Hindlimb muscle (tissue), 1 donor: ENCODE data around the gene LEAP2. TPM values are rescaled to one million over a fixed set of nuclear protein-coding genes. Genes with fewer than 3 reads are reported as not detected.
A peak's percentile ranks its signal among the peaks of the same experiment; 100 is the strongest.

Source experiments
- DNase-seq: peaks from one replicate; pipeline ENCODE4 v3.0.0-alpha.2; 2013
- polyA plus RNA-seq: library from polyadenylated mRNA; unstranded; fragments of 120-200 nt; gene quantifications from one replicate; pipeline ENCODE4 v1.2.1, GENCODE V29; 2013; ENCODE audit not compliant: insufficient read length

LEAP2 gene
- polyA plus RNA-seq, 1 donor = 2.6 TPM

DNA sequence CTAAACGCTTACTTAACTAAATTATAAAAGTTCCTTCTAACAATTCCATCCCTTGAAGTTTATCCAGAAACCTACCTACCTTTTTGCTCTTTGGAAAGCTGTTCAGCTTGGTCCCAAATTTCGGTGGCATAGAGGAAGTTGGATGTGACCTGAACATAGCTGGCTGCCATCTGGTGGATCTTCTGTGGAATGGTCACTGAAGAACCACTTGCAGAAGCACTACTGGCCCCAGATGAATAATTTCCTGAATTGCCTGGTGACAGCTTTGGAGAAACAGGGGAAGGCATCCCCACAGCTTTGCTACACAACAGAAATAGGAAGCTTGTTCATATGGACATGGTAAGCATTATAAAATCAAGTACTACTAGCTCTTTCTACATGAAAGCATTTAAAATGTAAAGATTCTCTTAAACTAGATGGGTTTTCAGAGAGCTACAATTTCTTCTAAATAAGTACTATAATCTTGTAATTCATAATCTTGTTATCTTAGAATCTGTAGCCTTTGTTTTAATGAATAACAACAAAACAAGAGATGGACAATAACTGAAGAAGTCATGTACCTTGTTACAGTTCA, 9.9 kb downstream of the LEAP2 start:
- DNase-seq = peak; percentile 26

DNA sequence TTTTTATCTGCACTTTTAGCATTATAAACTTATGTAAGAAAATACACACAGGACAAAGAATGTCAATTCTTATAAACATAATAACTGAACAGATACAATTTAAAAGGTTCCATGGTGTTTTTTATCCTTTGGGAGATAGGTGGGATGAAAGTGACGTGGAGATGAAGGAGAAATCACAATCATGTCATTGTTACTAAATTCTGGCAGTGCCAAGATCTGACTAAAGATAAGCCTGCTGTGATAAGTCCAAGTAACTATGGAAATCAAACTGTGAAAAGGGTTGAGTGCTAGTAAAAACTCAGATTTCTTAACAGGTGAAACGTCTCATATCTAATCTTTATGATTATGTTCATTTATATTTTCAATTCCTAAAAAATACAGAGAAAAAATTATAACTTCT, 11.1 kb downstream of the LEAP2 start:
- no peak for DNase-seq

DNA sequence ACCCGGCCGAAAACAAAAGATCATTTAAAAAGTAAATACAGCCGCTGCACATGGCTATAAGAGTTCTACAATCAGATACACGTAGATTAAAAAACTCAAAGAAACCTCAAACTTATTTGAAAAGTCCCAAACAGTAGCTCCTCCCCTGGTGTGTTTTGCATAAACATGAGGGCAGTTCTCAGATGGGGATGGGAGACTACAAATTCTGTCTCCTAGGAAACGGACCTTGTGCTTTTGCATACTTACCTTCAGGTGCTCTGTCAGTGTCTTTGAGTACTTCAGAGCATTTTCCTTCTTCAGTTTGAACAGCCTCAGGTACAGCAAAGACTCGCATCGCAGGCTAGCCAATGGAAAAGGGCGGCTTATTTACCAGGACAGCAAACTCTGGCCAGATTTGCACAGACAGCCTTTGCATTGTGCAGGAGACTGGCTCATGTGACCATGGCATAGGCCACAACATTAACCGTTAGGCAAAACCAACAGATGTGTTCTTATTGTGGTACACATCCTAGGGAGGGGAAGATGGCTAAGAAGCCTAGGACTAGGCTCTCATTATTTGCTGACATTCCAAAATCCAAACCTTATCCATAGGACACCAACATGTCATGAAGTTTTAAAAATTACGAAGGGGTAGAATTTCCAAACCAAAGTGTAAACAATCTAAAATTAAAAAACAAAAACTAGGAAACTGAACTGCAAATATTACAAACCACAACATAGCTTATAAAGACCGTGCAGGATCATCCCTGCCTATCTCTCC, 12.8 kb downstream of the LEAP2 start:
- no peak for DNase-seq

DNA sequence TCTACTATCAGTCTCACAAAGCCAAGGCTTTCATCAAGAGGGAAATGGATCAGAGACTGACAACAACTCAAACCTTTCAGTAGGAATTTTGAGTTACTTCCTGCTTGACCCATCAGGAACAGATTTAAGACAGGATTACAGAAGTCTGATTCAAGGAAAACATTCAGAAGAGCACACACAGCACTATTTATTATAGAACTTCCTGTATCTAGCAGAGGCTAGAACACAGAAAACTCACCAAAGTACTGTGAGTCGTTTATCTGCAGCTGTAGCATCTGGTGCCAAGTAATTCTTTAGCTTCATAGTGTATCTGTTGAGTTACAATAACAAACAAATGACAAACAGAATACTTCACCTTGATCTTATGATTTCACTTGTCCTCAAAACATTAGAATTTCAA, 13.8 kb downstream of the LEAP2 start:
- DNase-seq = no peak

DNA sequence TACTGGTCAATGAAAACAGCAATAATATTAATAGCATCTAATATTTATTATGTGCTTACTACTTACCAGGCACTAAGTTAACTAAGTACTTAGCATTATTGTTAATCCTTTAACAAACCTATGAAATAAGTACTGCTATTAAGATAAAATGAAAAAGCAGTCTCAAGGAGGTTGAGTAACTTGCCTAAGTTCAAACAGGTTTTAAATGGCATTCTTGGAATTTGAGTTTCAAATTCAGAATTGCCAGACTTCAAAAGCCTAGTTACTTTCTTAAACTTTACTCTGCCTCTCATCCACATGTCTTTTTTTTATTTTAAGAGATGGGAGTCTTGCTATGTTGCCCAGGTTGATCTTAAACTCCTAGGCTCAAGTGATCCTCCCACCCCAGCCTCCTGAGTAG, 16.0 kb downstream of the LEAP2 start:
- DNase-seq = no peak

DNA sequence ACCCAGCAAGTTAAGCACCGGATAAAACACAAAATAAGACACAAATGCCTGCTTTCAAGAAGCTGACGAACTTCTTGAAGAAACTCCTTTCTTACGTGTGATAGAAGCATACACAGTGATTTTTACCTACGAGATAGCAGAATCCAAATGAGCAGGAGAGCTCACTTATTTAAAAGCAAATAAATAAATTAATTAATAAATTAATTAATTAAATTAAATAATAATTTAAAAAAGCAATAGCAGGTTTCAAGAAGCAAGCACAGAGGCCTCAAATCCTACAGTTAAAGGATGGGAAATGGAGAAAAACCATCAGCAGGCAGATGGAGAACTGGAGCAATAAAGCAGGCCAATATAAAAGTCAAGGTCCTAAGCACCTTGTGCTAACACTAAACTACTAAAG, 17.3 kb downstream of the LEAP2 start:
- DNase-seq = no peak

DNA sequence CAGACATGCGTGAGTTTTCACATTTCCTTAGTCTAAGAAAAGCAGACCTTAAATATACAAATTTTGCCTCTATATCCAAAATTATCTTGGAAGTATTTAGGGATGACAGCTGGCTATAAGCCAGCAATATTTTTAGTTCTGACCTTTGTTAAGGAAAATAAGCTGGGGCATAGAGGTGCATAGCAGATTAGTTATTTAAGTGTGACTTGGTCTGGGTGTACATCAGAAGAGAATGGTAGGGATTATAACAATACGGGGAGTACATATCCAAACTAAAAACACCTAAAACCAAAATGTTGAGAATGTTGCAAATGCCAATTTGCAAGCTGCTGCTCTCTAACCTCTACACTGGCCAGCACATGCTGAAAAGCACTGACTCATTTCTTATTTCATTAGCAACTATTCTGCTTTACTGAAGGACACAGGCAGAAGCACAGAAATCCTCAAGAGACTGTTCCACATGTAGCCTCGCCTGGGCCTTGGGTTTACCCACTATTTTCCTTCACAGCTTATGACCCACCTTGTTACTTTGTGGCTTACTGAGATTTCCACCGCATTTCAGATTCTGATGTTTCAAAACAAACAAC, 22.3 kb downstream of the LEAP2 start:
- DNase-seq = no peak

DNA sequence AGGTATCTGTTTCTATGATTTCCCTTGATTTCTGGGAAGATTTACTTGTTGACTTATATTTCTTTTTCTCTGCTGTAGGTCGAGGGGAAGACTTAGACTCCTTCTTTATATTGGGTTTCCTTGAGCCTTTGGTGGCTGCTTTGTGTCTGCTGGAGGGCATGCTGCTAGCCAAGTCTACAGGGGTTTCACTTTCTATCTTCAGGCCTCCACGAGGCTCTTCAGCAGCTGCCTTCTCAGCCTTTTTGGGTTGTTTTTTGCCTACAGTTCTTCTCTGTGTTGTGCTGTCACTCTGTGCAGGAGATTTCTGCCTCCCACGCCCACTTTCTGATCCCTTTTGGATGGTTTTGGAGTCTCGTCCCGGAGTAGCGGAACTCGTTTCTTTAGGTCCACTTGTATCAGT, 23.2 kb downstream of the LEAP2 start:
- no peak for DNase-seq

DNA sequence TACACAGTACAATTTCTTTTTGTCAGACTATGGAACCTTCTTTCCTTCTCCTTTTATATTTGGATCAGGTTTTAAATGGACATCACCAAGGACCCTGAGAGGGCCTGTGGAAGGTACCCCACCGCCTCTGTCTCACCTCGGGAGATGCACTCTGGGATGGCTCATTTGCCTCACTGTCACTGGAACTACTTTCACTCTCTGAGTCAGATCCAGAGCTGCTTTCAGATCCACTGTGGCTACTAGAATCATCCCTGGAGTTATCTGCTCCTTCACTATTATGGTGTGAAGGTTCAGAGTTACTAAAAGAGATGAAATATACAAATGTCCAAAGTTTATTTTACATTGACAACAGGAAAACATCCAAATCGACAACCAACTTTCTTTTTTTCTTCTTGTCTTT, 24.6 kb downstream of the LEAP2 start:
- no peak for DNase-seq

DNA sequence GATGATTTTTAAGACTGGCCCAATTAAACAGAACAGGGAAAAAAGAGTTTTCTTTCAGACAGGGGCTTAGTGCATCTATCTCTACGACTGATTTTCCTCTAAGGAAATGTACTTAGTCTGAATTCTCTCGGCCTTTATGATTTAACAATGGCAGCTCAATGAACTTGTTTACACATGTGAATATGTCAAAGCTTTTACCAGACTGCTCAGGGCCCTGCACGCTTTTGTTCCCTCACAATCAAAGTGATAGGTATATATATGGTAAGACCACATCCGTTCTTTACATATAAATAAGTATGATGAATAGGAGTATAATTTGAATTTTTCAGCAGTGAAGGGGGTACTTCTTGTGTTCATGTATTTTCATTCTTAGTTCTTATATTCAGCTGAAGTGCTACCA, 27.6 kb downstream of the LEAP2 start:
- DNase-seq = no peak

DNA sequence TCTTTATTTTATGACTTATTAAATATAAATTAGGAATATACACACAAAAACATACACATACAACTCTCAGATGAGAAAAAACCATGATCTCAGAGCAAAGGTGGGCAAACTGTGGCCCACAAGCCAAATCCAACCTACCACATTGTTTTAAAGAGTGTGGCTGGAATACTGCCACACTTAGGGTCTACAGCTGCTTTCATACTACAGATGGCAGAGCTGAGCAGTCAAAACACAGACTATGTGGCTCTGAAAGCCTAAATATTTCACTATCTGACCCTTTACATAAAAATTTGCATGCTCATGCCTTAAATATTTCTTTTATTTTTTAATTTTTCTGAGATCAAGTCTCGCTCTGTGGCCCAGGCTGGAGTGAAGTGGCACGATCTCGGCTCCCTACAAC, 28.3 kb downstream of the LEAP2 start:
- no peak for DNase-seq

DNA sequence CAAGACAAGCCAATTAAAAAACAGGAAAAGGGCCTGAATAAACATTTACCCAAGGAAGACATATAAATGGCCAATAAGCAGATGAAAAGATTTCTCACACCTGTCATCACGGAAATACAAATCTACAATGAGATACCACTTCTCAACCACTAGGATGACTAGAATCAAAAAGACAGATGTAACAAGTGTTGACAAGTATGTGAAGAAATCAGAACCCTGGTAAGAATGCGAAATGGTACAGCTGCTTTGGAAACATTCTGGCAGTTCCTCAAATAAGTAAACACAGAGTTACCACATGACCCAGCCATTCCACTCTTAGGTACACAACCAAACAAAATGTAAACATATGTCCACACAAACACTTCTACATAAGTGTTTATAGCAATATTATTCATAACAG, 32.5 kb downstream of the LEAP2 start:
- no peak for DNase-seq

DNA sequence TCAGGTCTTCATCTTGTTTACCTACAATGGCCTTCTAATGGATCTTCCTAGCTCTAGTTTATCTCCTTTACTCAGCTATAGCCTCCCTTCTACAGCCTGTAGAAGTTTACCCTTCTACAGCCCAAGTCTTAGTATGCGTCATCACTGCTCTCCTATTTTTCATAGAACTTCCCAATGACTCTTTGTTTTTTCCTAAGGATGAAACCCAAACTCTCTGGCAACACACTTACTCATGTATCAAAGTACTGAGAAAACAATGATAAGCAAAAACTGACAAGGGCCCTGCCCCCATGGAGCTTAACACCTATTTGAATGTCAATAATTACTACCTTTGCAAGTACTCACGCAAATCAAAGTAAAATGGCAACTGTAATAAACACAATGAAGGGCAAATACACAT, 33.7 kb downstream of the LEAP2 start:
- no peak for DNase-seq

DNA sequence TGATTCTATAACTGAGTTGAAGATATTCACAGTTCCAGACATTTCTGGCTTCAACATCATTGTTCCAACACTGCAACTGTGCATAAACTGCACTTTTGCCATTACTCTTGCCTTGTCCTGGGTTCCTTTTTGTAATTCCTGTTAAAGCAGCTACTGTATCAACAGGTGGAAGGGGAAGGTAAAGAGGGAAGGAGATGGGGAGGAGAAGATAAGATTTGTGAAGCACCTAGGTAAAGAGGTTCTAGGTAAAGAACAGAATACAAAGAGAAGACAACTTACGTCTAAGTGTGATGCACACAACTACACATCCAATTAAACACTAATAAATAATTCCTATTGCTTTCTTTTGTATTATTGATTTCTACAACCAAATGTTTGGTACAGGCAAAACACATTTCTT, 36.2 kb downstream of the LEAP2 start:
- no peak for DNase-seq

DNA sequence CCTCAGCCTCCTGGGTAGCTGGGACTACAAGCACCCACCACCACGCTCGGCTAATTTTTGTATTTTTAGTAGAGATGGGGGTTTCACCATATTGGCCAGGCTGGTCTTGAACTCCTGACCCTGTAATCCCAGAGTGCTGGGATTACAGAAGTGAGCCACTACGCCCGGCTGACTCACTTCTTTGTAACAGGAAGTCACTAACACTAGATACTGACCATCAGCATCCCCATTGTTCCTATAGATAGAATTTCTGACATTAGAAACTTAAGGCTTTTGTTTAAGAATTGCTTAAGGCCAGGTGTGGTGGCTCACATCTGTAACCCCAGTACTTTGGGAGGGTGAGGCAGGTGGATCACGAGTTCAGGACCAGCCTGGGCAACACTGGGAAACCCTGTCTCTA, 42.2 kb downstream of the LEAP2 start:
- no peak for DNase-seq

DNA sequence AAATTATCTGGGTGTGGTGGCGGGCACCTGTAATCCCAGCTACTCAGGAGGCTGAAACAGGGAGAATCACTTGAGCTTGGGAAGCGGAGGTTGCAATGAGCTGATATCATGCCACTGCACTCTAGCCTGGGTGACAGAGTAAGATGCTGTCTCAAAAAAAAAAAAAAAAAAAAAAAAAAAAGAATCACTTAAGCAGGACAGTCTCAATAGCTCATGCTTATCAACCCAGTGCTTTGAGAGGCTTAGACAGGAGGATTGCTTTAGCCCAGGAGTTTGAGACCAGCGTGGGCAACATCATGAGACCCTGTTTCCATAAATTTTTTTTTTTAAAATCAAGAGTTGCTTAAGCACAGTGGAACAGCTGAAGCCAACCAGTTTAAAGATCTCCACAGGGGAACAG, 42.6 kb downstream of the LEAP2 start:
- no peak for DNase-seq

Other genes with a start within 250 kb of the LEAP2 start
- gene IL13, start 215.5 kb upstream of the LEAP2 start, polyA plus RNA-seq = not detected
- not detected for gene IL4, start 199.7 kb upstream of the LEAP2 start, polyA plus RNA-seq
- gene KIF3A, start 136.1 kb upstream of the LEAP2 start, polyA plus RNA-seq = 7.1 TPM
- gene CCNI2, start 126.2 kb upstream of the LEAP2 start, polyA plus RNA-seq = 0.57 TPM
- 37.4 TPM for gene SEPTIN8, start 96.4 kb upstream of the LEAP2 start, polyA plus RNA-seq
- 0.23 TPM for gene SOWAHA, start 60.4 kb upstream of the LEAP2 start, polyA plus RNA-seq
- 2.8 TPM for gene SHROOM1, start 43.0 kb upstream of the LEAP2 start, polyA plus RNA-seq
- gene GDF9, start 7.2 kb upstream of the LEAP2 start, polyA plus RNA-seq = 0.83 TPM
- 172 TPM for gene UQCRQ, start 7.0 kb upstream of the LEAP2 start, polyA plus RNA-seq
- gene AFF4, start 90.0 kb downstream of the LEAP2 start, polyA plus RNA-seq = 44.0 TPM
- gene ZCCHC10, start 152.9 kb downstream of the LEAP2 start, polyA plus RNA-seq = 21.4 TPM
- 68.3 TPM for gene HSPA4, start 178.3 kb downstream of the LEAP2 start, polyA plus RNA-seq